Erythroblast (primary cell): ENCODE results near the gene CACNA1C.

ENCODE experiments used
- DNase-seq, 2 experiments: peaks; one replicate each; lab custom pipeline; 2025; lab: John Stamatoyannopoulos, UW
- GATA1 ChIP-seq: IDR thresholded peaks from 2 replicates; pipeline ENCODE4 v1.6.1; 2011; ENCODE audit warnings: low read depth, mild to moderate bottlenecking, control low read depth, low read length, moderate library complexity
- POLR2A ChIP-seq: IDR thresholded peaks from 2 replicates; pipeline ENCODE4 v1.6.1; 2011; ENCODE audit warnings: mild to moderate bottlenecking, low read length

CACNA1C gene

DNA sequence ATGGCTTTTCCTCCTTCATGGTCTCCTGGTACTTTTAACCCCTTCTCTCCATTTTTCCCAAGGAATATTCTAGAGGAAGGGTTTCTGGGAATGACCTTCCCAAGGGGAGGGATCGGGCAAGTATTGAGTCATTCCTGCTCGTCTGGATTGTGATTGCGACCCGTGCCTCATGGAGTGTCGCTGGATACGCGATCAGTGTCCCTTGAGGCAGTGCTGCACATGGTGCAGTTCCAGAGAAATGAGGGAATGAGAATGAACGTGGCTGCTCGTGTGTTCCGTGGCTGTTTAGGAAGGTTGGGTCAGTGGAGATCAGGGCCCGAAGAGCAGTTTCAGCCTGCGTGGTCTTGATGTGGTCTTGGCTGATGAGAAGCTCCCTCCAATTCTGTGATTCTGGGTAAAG, 234.4 kb downstream of the CACNA1C start:
- no peak for DNase-seq
- TF ChIP-seq POLR2A: no peak
- no peak for TF ChIP-seq GATA1

DNA sequence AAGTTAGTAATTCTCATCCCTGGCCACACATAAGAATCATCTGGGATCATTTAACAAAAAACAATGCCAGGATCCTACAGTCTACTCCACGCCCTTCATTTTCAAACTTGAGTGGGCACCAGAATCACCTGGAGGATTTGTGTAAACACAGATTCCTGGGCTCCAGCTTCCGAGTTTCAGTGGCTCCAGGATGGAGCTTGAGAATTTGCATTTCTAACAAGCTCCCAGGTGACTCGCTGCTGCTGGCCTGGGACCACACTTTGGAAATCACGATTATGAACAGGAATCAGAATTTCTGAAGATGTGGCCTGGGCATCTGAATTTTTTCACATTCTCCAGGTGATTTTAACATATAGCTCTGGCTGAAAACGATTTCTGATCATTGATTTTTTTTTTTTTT, 234.8 kb downstream of the CACNA1C start:
- TF ChIP-seq GATA1 (no peak), POLR2A (no peak)
- no peak for DNase-seq

DNA sequence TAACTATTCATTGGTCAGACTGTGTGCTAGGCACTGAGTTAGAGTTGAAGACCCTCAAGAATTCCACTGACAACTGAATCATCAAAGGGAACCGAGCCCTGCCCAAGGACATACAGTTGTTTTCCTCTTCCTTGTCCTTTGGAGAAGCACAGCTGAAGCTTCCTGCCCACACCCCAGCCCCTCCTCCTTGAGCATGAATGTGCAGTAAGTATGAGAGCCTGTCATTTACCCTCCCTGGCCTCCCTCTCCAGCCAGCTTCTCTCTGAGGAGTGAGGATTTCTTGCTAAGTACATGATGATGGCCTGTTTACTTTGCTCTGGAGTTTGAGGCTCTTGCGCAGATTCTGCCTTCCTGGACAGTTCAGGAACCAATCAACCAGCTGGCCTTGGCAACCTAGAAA, 235.2 kb downstream of the CACNA1C start:
- no peak for TF ChIP-seq POLR2A
- TF ChIP-seq GATA1: no peak
- no peak for DNase-seq

DNA sequence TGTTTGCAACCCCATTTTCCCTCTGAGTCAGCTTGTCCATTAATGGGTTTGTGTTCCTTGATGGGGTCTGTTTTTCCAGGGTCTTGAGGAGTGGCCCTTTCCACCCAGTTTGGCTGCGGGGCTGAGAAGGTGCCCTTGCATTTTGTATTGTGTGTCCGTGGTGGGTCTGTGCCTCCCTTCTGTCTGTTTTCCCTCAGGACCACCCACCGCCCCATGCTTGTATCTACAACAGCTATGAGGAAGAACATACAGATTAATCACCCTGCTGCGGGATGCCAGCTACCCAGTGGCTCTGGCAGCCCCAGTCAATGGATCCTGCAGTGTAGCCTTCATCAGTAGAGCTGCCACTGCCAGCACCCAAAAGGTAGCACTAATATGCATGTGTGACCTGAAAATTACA, 235.7 kb downstream of the CACNA1C start:
- no peak for TF ChIP-seq POLR2A
- TF ChIP-seq GATA1: no peak
- no peak for DNase-seq

DNA sequence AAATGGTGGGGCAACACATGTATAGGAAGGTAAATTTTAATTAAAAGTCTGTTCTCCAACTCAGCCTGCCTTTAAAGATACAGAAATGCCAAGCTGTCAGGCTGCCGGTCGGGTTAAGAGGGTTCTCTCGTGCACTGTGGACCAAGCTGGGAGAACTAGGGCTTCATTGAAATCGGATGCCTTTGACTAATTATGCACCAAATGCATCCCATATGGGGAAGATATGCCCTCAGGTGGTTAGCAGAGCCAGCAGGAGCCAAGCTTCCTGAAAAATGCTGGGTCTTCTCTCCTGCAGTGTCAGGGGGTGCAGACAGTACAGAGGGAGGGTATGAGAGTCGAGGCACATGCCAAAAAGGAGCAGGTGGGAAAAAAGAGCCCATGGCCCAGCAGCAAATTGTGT, 236.1 kb downstream of the CACNA1C start:
- TF ChIP-seq POLR2A: no peak
- no peak for TF ChIP-seq GATA1

DNA sequence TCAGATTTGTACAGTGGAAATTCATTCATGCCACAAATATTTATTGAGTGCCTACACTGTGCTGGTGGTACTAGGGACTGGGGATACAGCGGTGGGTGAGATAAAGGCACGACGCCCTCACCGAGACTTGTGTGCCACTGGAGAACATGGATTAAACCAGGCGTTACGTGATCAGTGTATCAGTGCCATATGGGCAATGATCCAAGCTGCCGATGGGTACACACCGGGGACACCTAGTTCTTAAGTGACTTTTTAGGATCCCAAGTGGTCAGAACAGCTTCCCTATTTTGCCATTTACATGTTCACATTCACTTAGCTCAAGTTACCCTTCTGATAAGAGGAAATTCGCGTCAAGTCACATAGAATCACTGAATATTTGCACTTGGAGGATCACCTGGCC, 236.7 kb downstream of the CACNA1C start:
- TF ChIP-seq GATA1 (no peak), POLR2A (no peak)
- DNase-seq: no peak

More for the DNA sequence above, 236.1 kb downstream of the CACNA1C start:
- no peak for DNase-seq

DNA sequence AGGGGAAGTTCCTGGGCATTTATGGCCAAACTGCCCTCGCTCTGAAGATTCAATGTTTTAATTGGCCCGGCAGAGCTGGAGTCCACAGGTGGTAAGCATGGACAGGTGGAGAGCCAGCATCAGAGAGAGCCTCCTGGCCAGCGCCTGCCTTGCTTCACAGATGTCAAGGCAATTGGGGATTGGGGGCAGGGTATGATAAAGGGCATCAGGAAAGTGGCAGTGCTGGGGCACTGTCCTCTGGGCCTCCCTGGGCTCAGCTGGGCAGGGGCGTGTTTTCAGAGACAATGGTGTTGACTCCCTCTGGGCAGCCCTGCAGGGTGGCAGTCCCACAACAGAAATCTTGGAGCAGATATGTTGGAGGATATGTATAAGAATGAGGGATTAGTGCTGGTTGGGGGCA, 237.3 kb downstream of the CACNA1C start:
- DNase-seq: no peak
- TF ChIP-seq GATA1 (no peak), POLR2A (no peak)

DNA sequence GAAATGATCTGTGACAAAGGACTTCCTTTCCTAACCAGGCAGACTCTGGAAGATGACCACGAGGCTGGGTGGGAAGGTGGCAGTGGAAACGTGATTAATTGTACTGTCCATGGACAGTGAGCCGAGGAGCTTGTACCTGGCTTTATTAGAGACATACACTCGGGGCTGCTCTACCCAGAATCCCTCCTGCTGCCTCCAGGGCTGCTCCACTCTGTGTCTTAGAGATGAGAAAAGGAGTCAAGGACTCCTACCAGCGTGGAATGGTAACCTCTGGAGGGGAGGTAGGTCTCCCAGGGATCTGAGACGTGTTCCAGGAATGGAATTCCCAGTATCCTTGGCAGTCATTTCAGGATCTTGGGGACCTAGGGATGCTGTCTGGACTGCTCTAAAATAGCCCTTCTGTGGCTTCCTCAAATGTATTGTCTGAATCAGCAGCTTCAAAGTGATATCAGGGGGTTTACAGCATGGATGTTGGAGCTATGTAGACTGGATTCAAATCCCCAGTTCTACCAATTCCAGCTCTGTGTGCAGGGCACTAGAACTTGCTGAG, 237.8 kb downstream of the CACNA1C start:
- TF ChIP-seq POLR2A (no peak), GATA1 (no peak)
- no peak for DNase-seq

DNA sequence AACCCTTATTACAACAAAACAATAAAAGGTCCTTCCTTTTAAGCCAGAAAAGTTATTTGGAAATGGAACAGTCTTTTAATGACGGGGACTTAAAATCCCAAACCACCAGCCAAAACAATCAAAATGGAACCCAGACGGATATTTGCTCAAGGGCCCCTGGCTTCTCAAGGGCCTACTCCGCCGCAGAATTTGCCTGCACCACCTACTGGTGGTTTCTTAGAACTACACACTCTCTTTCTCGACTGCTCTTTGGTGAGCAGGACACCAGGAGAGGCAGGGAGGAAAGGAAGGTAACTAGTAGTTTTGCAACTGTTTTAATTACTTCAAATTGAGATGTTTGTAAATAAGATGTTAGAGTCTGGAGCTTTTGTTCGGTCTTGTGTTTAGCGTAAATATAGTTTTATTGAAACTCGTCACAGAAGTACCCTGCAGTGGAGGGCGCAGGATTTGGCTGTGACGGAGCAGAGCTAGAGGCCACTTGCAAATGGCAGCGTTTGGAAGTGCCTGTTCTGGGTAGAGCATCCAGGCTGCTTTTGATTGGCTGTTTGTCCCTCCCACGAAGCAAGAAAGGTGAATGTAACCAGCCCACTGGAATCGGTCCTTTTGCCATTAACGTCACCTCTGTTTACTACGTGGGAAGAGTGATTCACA, 238.5 kb downstream of the CACNA1C start:
- peak; percentile 32 to 64 for DNase-seq

DNA sequence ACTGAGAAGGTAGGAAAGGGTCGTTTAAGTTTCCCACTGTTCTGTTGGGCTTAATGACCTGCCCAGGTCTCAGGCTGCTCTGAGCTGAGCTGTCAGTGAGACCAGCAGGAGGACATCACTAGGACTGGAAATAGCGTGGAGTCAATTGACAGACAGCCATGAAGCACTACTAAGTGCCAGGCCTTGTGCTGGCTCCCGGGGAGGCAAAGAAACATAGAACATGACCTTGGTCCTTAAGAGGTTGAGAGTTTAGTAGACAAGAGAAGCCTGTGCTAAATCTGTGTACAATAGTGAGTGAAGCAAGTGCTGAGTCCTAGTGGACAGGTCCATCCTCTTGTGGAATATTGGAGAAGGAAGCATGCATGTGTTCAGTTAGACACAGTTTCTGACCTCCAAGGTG, 239.2 kb downstream of the CACNA1C start:
- TF ChIP-seq GATA1 (no peak), POLR2A (no peak)
- DNase-seq: no peak

More for the DNA sequence above, 238.5 kb downstream of the CACNA1C start:
- TF ChIP-seq GATA1: no peak
- TF ChIP-seq POLR2A: no peak

DNA sequence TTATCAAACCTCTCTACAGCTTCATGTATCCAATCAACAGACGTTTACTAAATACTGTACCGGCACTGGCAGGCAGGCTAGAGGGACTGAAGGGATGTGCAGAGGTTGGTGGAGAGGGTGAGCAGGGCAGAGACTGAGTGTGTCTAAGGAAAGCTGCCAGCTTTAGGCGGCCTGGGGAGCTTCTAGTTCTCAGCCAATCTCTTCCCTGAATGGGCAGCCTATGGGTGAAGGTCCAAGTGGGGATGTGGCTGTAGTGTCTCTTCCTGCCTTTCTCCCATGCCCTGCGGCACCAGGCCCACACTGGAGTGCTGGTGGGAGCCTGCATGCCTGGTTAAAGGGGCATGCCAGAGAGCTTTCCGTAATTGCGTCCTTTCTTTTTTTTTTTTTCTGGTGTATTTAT, 239.8 kb downstream of the CACNA1C start:
- DNase-seq: no peak
- TF ChIP-seq GATA1 (no peak), POLR2A (no peak)

DNA sequence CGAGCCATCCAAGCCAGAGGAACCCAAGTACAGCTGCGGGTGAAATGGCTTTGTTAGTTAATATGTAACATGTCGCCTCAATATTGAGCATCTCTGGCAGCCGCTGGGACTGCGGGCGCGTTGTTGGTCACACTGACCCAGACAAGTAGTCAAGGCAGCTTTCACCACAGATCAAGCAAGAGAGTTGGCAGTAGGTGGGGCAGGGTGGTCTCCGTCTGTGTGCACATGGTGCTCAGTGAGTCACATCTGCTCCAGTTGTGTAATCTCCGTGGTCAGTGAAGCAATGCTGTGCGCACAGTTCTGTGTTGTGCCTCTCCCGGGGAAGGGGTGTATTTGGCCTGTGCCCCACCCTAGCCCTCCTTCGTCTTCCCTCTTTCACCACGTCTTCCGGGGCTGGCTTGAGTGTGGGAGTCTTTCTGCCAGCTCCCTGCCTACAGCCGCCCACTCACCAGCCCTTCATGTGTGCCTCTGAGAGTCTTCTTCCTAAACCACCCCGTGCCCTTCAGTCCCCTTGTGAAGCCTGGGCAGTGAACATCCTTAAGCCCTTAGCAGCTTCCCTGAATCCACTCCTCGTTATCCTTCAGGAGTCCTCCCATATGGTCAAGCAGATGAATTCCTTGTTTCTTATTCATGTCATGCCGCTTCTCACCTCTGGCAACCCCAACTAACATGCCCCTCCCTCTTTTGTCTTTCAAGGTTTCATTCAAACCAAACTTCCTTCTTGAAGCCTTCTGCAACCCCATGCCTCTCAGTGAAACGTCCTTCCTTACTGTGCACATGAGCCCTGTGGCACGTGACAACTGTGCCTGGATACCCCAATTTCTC, 242.1 kb downstream of the CACNA1C start:
- TF ChIP-seq POLR2A (no peak), GATA1 (no peak)
- DNase-seq: peak in 1 of 2 experiments; percentile 19

DNA sequence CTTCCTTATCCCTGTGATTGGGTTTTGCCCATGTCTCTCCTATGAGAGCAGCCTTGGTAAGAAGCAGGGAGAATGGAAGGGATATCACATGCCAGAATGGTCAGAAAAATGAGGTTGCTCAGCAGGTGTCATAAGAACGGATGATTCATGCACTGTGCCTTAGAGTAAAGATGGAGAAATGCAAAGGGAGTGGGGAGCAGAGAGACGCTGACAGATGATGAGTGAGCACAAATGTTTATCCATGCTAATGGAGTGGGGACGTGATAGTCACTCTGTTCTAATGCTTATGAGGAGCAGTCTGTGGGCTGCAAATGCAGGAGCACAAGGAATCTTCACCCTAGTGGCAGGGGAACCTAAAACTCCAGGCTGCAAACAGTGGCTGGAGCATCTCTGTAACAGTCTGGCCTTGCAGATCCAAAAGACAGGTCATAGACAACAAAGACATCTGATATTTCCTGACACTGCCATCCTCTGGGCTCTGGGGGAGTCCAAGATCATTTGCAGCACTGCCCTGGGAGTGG, 243.2 kb downstream of the CACNA1C start:
- TF ChIP-seq POLR2A (no peak), GATA1 (no peak)

DNA sequence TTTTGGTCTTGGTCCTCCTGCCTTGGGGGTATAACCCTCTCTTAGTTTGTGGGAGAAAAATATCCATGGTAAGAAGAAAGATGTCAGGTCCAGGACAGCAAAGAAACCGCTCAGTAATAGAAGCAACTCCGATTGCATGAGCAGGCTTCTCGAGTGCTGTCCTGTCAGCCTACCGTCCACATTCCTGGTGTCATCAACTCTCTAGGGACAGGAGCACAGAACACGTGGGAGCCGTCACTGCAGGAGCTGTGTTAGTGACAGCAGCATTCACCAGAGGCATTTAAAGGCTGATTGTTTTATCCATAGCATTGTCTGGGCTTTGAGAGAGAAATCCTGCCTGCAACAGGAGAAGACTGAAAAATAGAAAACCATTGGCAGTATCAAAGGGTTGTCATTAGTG, 244.2 kb downstream of the CACNA1C start:
- TF ChIP-seq POLR2A (no peak), GATA1 (no peak)
- no peak for DNase-seq

More for the DNA sequence above, 243.2 kb downstream of the CACNA1C start:
- peak in 1 of 2 experiments; percentile 3 for DNase-seq

DNA sequence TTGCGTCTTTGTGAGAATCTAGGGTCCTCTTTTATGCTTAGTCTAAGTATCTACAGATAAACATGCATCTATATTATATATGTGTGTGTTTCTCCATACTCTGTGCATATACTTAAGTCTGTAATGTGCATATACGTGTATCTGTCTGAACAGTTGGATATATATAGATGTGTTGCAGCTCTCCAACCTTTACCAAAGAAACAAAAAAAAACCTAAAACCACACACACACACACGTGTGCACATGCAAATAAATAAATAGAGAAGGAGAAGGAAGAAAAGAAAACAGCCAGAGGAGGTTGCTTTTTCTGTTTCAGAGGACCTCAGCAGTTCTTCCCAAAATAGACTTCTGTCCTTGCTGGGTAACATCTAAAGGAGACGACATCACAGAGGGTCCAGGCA, 244.9 kb downstream of the CACNA1C start:
- no peak for DNase-seq
- TF ChIP-seq POLR2A: no peak
- TF ChIP-seq GATA1: no peak
